H1 (cell line): ENCODE measurements around the gene PRDM10. TPM values are rescaled to one million over a fixed set of nuclear protein-coding genes. Genes with fewer than 3 reads are reported as not detected.

Experiments used
- CTCF ChIP-seq, 3 experiments: IDR thresholded peaks; 1 replicate in 2 of 3; 2 replicates in 1 of 3; pipeline versions ENCODE4 v1.5.1 to v1.6.1; 2011; ENCODE audit warnings: low read length in 3 of 3, mild to moderate bottlenecking in 3 of 3, inconsistent platforms in 2 of 3, low read depth in 1 of 3, moderate library complexity in 1 of 3; ENCODE audit not compliant: insufficient read depth in 1 of 3; ENCODE audit errors: control extremely low read depth in 1 of 3
- RXRA ChIP-seq: IDR thresholded peaks from 2 replicates; pipeline ENCODE4 v1.6.1; 2011; ENCODE audit warnings: low read depth, mild to moderate bottlenecking, low read length, moderate library complexity; ENCODE audit not compliant: insufficient read depth
- polyA plus RNA-seq, 7 experiments: library from polyadenylated mRNA; depleted of rRNA in 3 of 7; stranded (reverse) in 5 of 7; unstranded in 2 of 7; fragments of >200 nt in 5 of 7; fragments of 200-250 nt in 2 of 7; gene quantifications; 1 replicate in 5 of 7; 2 replicates in 1 of 7; 4 replicates in 1 of 7; pipeline versions ENCODE4 v1.2.1 to v1.2.3, GENCODE V29; 2011 to 2013; ENCODE audit warnings: missing spikeins in 2 of 7, mixed read lengths in 2 of 7
- total RNA-seq: library from RNA; stranded (reverse); fragmentation: NEBNext Ultra II Directional; extraction: Animal tissue kit (Norgen Biotek cat#: 25700); gene quantifications from 2 replicates; pipeline ENCODE4 v1.2.1, GENCODE V29; 2021

PRDM10 gene
- total and polyA plus RNA-seq, 2 of the 8 experiments (the other 6 are each of a cell fraction or from before 2014, with no cell fraction given) = 15.5 to 19.2 TPM

GRCh38 chr11:129880311-129880710 is 122.3 kb downstream of the PRDM10 start (continued):
- no peak for TF ChIP-seq CTCF (IDR thresholded peaks at IDR 0.05; ENCODE audit: control extremely low read depth in 1 of 3, insufficient read depth in 1 of 3, low read depth in 1 of 3, low read length in 3 of 3)
- no peak for TF ChIP-seq RXRA
